KBM-7 (cell line): ENCODE data around the gene POLN.
"Not testable (repeated sequence)": the region's sequence is repeated elsewhere in the genome, so short reads cannot be mapped to it uniquely, and the experiment has no call there.

Experiments
- DNase-seq: peaks from one replicate; pipeline ENCODE4 v3.0.0-alpha.2; 2015
- in situ Hi-C: fragments of 300-500 bp; cut with MboI; formaldehyde crosslinking; loops from 2 replicates; pipeline ENCODE4 v1.14.3; 2020; ENCODE audit warnings: low sequenced_read_pairs, low pct_unique_long_range_greater_than_20kb, mixed read lengths

The POLN gene

GRCh38 chr4:2243681-2244380, 1.9 kb upstream of the POLN start:
- in situ Hi-C loops = no loop called here
- DNase-seq = peak; percentile 80

- in situ Hi-C loops = no loop called here
Measured at GRCh38 chr4:2241003-2241402, 918 bp downstream of the POLN start.

GRCh38 chr4:2236944-2237666, 4.8 kb downstream of the POLN start:
- in situ Hi-C loops = no loop called here
- DNase-seq = no peak

More at GRCh38 chr4:2241003-2241402, 918 bp downstream of the POLN start:
- DNase-seq = no peak

GRCh38 chr4:2231082-2231481, 10.8 kb downstream of the POLN start:
- DNase-seq = no peak
- in situ Hi-C loops = no loop called here

GRCh38 chr4:2226261-2226660, 15.7 kb downstream of the POLN start:
- no peak for DNase-seq
- in situ Hi-C loops = no loop called here

GRCh38 chr4:2222838-2223237, 19.1 kb downstream of the POLN start:
- in situ Hi-C loops = no loop called here
- no peak for DNase-seq

GRCh38 chr4:2221378-2221777, 20.5 kb downstream of the POLN start:
- in situ Hi-C loops, DNase-seq: not testable (repeated sequence)

GRCh38 chr4:2220016-2220630, 21.8 kb downstream of the POLN start:
- in situ Hi-C loops = no loop called here
- peak; percentile 78 for DNase-seq

- in situ Hi-C loops = no loop called here
- DNase-seq = no peak
Measured at GRCh38 chr4:2219233-2219760, 22.6 kb downstream of the POLN start.

- DNase-seq = no peak
- in situ Hi-C loops = no loop called here
Measured at GRCh38 chr4:2218436-2218835, 23.5 kb downstream of the POLN start.

- in situ Hi-C loops = no loop called here
- no peak for DNase-seq
Measured at GRCh38 chr4:2217726-2218125, 24.2 kb downstream of the POLN start.

- in situ Hi-C loops = no loop called here
- DNase-seq = no peak
Measured at GRCh38 chr4:2212831-2213230, 29.1 kb downstream of the POLN start.

GRCh38 chr4:2202789-2203188, 39.1 kb downstream of the POLN start:
- in situ Hi-C loops, DNase-seq: not testable (repeated sequence)

GRCh38 chr4:2194496-2194895, 47.4 kb downstream of the POLN start:
- in situ Hi-C loops = no loop called here
- DNase-seq = no peak

GRCh38 chr4:2193326-2193725, 48.6 kb downstream of the POLN start:
- in situ Hi-C loops = no loop called here
- DNase-seq = no peak

- in situ Hi-C loops = no loop called here
- DNase-seq = no peak
Measured at GRCh38 chr4:2186865-2187172, 55.1 kb downstream of the POLN start.

- DNase-seq = peak; percentile 19
- in situ Hi-C loops = no loop called here
Measured at GRCh38 chr4:2186133-2186864, 55.6 kb downstream of the POLN start.

- no peak for DNase-seq
- in situ Hi-C loops = no loop called here
Measured at GRCh38 chr4:2183394-2183793, 58.5 kb downstream of the POLN start.

GRCh38 chr4:2182994-2183393, 58.9 kb downstream of the POLN start:
- in situ Hi-C loops = no loop called here
- DNase-seq = no peak

- DNase-seq = no peak
- in situ Hi-C loops = no loop called here
Measured at GRCh38 chr4:2180410-2180809, 61.5 kb downstream of the POLN start.
